ENCODE data around the gene PPM1D.
"Not testable (repeated sequence)": the region's sequence is repeated elsewhere in the genome, so short reads cannot be mapped to it uniquely, and the experiment has no call there.

PPM1D gene

GRCh38 chr17:60585887-60586286, 14.1 kb upstream of the PPM1D start:
- H3K4me1 ChIP-seq (ENCODE audit: low read length), result no peaks in the 10 kb centered on the region
- H3K27me3 ChIP-seq (ENCODE audit: low read depth, low read length), result peaks cover 4% of the 10 kb centered on the region; the same call in 1 of the 2 replicates
- H3K9ac ChIP-seq (ENCODE audit: low read length), result no peak overlapping the region
- no peak overlapping the region for H3K27ac ChIP-seq (ENCODE audit: low read length)
- H3K9me3 ChIP-seq (ENCODE audit: insufficient read depth, low read length), result no peaks in the 10 kb centered on the region
- no peak for TF ChIP-seq EZH2phosphoT487 (IDR thresholded peaks at IDR 0.05; ENCODE audit: low read depth)
- TF ChIP-seq CTCF (IDR thresholded peaks at IDR 0.05; ENCODE audit: low read depth, low read length), result no peak
- no peaks in the 10 kb centered on the region for H4K20me1 ChIP-seq (ENCODE audit: insufficient read depth, low read length)
- no peaks in the 10 kb centered on the region for H3K36me3 ChIP-seq (replicated peaks; ENCODE audit: low read depth, low read length)
- H2AFZ ChIP-seq (ENCODE audit: low read depth, low read length), result no peak overlapping the region
- H3K4me2 ChIP-seq (ENCODE audit: low read length), result no peak overlapping the region
- H3K4me3 ChIP-seq (ENCODE audit: low read length), result no peak overlapping the region
- H3K79me2 ChIP-seq (ENCODE audit: low read length), result no peaks in the 10 kb centered on the region

GRCh38 chr17:60586288-60586974, 13.6 kb upstream of the PPM1D start:
- peaks cover 4% of the 10 kb centered on the region; the same call in 1 of the 2 replicates for H3K27me3 ChIP-seq (ENCODE audit: low read depth, low read length)
- H3K4me2 ChIP-seq (ENCODE audit: low read length), result no peak overlapping the region
- TF ChIP-seq CTCF (IDR thresholded peaks at IDR 0.05; ENCODE audit: low read depth, low read length) (peak; percentile 49), EZH2phosphoT487 (IDR thresholded peaks at IDR 0.05; ENCODE audit: low read depth) (no peak)
- no peaks in the 10 kb centered on the region for H3K36me3 ChIP-seq (replicated peaks; ENCODE audit: low read depth, low read length)
- H4K20me1 ChIP-seq (ENCODE audit: insufficient read depth, low read length), result no peaks in the 10 kb centered on the region
- no peak overlapping the region for H2AFZ ChIP-seq (ENCODE audit: low read depth, low read length)
- H3K9me3 ChIP-seq (ENCODE audit: insufficient read depth, low read length), result no peaks in the 10 kb centered on the region
- no peak overlapping the region for H3K9ac ChIP-seq (ENCODE audit: low read length)
- no peak overlapping the region for H3K27ac ChIP-seq (ENCODE audit: low read length)
- no peak overlapping the region for H3K4me3 ChIP-seq (ENCODE audit: low read length)
- no peaks in the 10 kb centered on the region for H3K4me1 ChIP-seq (ENCODE audit: low read length)
- H3K79me2 ChIP-seq (ENCODE audit: low read length), result no peaks in the 10 kb centered on the region

- Histone ChIP-seq H3K79me2 (ENCODE audit: low read length) (no peaks in the 10 kb centered on the region), H4K20me1 (ENCODE audit: insufficient read depth, low read length) (no peaks in the 10 kb centered on the region), H3K9ac (ENCODE audit: low read length) (no peak overlapping the region), H3K27ac (ENCODE audit: low read length) (no peak overlapping the region), H3K9me3 (ENCODE audit: insufficient read depth, low read length) (no peaks in the 10 kb centered on the region), H3K4me3 (ENCODE audit: low read length) (no peak overlapping the region), H3K4me2 (ENCODE audit: low read length) (no peak overlapping the region), H2AFZ (ENCODE audit: low read depth, low read length) (no peak overlapping the region), H3K36me3 (replicated peaks; ENCODE audit: low read depth, low read length) (no peaks in the 10 kb centered on the region), H3K4me1 (ENCODE audit: low read length) (no peaks in the 10 kb centered on the region), H3K27me3 (ENCODE audit: low read depth, low read length) (peaks cover 4% of the 10 kb centered on the region; the same call in 1 of the 2 replicates)
- no peak for TF ChIP-seq EZH2phosphoT487 (IDR thresholded peaks at IDR 0.05; ENCODE audit: low read depth)
- no peak for TF ChIP-seq CTCF (IDR thresholded peaks at IDR 0.05; ENCODE audit: low read depth, low read length)
Observed at GRCh38 chr17:60590070-60590469, 9.9 kb upstream of the PPM1D start.

- TF ChIP-seq EZH2phosphoT487 (IDR thresholded peaks at IDR 0.05; ENCODE audit: low read depth), result no peak
- TF ChIP-seq CTCF (IDR thresholded peaks at IDR 0.05; ENCODE audit: low read depth, low read length), result no peak
- no peak overlapping the region for H3K27ac ChIP-seq (ENCODE audit: low read length)
- H3K9ac ChIP-seq (ENCODE audit: low read length), result no peak overlapping the region
- H2AFZ ChIP-seq (ENCODE audit: low read depth, low read length), result no peak overlapping the region
- H3K27me3 ChIP-seq (ENCODE audit: low read depth, low read length), result peaks cover 4% of the 10 kb centered on the region; the same call in 1 of the 2 replicates
- no peaks in the 10 kb centered on the region for H3K79me2 ChIP-seq (ENCODE audit: low read length)
- H3K4me2 ChIP-seq (ENCODE audit: low read length), result no peak overlapping the region
- H3K4me3 ChIP-seq (ENCODE audit: low read length), result no peak overlapping the region
- no peaks in the 10 kb centered on the region for H4K20me1 ChIP-seq (ENCODE audit: insufficient read depth, low read length)
- H3K4me1 ChIP-seq (ENCODE audit: low read length), result no peaks in the 10 kb centered on the region
- no peaks in the 10 kb centered on the region for H3K9me3 ChIP-seq (ENCODE audit: insufficient read depth, low read length)
- H3K36me3 ChIP-seq (replicated peaks; ENCODE audit: low read depth, low read length), result no peaks in the 10 kb centered on the region
Observed at GRCh38 chr17:60592750-60593149, 7.2 kb upstream of the PPM1D start.

- H3K4me3 ChIP-seq (ENCODE audit: low read length); H4K20me1 ChIP-seq (ENCODE audit: insufficient read depth, low read length); H3K36me3 ChIP-seq (replicated peaks; ENCODE audit: low read depth, low read length); H2AFZ ChIP-seq (ENCODE audit: low read depth, low read length); H3K4me2 ChIP-seq (ENCODE audit: low read length); H3K27ac ChIP-seq (ENCODE audit: low read length); H3K9ac ChIP-seq (ENCODE audit: low read length); H3K9me3 ChIP-seq (ENCODE audit: insufficient read depth, low read length); H3K4me1 ChIP-seq (ENCODE audit: low read length); H3K79me2 ChIP-seq (ENCODE audit: low read length); H3K27me3 ChIP-seq (ENCODE audit: low read depth, low read length): not testable (repeated sequence)
Observed at GRCh38 chr17:60593441-60594036, 6.5 kb upstream of the PPM1D start.

GRCh38 chr17:60594170-60594569, 5.8 kb upstream of the PPM1D start:
- H3K9me3 ChIP-seq (ENCODE audit: insufficient read depth, low read length); H3K27me3 ChIP-seq (ENCODE audit: low read depth, low read length); H3K4me2 ChIP-seq (ENCODE audit: low read length); H3K27ac ChIP-seq (ENCODE audit: low read length); H3K36me3 ChIP-seq (replicated peaks; ENCODE audit: low read depth, low read length); H3K4me3 ChIP-seq (ENCODE audit: low read length); H3K9ac ChIP-seq (ENCODE audit: low read length); H3K79me2 ChIP-seq (ENCODE audit: low read length); H4K20me1 ChIP-seq (ENCODE audit: insufficient read depth, low read length); H2AFZ ChIP-seq (ENCODE audit: low read depth, low read length): not testable (repeated sequence)
- peaks cover 12% of the 10 kb centered on the region for H3K4me1 ChIP-seq (ENCODE audit: low read length)

Measured in OCI-LY3 (cell line).